Measurements from ENCODE around the gene CAPN12.

DNA sequence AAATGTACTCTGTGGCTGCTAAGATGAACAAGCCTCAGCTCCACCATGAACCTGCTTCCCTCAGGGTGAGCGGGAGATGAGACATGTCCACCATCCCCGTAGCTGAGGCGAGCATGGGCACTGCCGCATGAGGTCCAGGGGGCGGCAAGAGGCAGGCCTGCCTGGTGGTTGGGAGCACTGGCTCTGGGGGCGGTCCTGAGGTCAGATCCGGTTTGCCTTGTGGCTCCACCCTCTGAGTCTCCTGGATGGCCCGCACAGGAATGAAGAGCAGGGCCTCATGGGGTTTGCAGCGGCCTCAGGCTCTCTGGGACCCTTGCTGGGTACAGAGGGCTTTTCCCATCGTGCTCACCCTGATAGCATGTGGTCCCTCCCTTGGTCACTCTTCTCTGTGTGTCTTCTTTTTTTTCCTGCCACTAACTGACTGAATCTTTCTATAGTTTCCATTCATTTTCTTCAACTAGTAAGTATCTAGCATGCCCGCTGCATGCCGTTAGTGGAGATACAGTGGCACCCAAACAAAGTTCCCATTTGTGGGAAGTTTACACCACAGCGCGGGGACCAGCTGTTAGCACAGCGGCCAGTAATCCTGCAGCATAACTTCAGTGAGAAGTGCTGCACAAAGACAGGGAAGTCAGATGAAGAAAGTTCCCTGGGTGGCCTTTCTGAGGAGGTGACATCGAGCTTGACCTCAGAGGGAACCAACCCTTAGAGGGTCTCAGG is 37.3 kb downstream of the CAPN12 start:
- no peak for TF ChIP-seq PBX3 (IDR thresholded peaks at IDR 0.05)
- TF ChIP-seq MXI1 (IDR thresholded peaks at IDR 0.05; ENCODE audit: low read depth, low read length) = no peak
- TF ChIP-seq, protein P1, sequence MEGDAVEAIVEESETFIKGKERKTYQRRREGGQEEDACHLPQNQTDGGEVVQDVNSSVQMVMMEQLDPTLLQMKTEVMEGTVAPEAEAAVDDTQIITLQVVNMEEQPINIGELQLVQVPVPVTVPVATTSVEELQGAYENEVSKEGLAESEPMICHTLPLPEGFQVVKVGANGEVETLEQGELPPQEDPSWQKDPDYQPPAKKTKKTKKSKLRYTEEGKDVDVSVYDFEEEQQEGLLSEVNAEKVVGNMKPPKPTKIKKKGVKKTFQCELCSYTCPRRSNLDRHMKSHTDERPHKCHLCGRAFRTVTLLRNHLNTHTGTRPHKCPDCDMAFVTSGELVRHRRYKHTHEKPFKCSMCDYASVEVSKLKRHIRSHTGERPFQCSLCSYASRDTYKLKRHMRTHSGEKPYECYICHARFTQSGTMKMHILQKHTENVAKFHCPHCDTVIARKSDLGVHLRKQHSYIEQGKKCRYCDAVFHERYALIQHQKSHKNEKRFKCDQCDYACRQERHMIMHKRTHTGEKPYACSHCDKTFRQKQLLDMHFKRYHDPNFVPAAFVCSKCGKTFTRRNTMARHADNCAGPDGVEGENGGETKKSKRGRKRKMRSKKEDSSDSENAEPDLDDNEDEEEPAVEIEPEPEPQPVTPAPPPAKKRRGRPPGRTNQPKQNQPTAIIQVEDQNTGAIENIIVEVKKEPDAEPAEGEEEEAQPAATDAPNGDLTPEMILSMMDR (IDR thresholded peaks at IDR 0.05) = no peak
- TF ChIP-seq POLR2AphosphoS5 (IDR thresholded peaks at IDR 0.05; ENCODE audit: low read depth, low read length) = no peak
